IPS-20b (cell line): Measurements from ENCODE around the gene CLIC4.

Experiments used
- H3K27ac ChIP-seq: one replicate; pipeline ENCODE4 v1.5.1; 2013; ENCODE audit warnings: low read length
- H3K27me3 ChIP-seq: 2 replicates; pipeline ENCODE4 v1.6.1; 2013; ENCODE audit warnings: mild to moderate bottlenecking, low read length, inconsistent platforms; ENCODE audit not compliant: insufficient read depth
- H3K36me3 ChIP-seq: 2 replicates; pipeline ENCODE4 v1.6.1; 2013; ENCODE audit warnings: low read depth, mild to moderate bottlenecking, inconsistent platforms, low read length, moderate library complexity; ENCODE audit not compliant: insufficient read depth
- H3K4me1 ChIP-seq: 2 replicates; pipeline ENCODE4 v1.6.1; 2013; ENCODE audit warnings: mild to moderate bottlenecking, control low read depth, inconsistent platforms, low read length, moderate library complexity; ENCODE audit not compliant: insufficient read depth
- H3K4me3 ChIP-seq: 2 replicates; pipeline ENCODE4 v1.5.1; 2013; ENCODE audit warnings: mild to moderate bottlenecking, low read length, inconsistent platforms
- H3K9ac ChIP-seq: 2 replicates; pipeline ENCODE4 v1.6.1; 2013; ENCODE audit warnings: low read depth, mild to moderate bottlenecking, inconsistent platforms, low read length, moderate library complexity
- H3K9me3 ChIP-seq: 2 replicates; pipeline ENCODE4 v1.6.1; 2013; ENCODE audit warnings: mild to moderate bottlenecking, low read depth, low read length, inconsistent platforms; ENCODE audit not compliant: insufficient read depth

CLIC4 gene

DNA sequence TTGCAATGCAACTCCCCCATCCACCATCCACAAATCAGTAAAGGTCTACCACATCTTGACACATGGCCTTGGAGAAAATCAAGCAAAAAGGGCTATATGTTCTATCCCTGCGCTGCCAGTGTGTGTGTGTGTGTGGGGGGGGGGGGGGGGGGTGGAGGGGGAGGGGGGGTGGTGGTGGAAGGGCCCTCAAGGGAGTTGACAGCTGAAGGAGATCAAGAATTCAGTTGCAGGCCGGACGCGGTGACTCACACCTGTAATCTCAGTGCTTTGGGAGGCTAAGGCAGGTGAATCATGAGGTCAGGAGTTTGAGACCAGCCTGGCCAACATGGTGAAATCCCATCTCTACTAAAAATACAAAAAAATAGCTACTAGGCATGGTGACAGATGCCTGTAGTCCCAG lies 37.6 kb upstream of the CLIC4 start:
- Histone ChIP-seq H3K36me3 (no peaks in the 10 kb centered on the region), H3K27ac (no peak overlapping the region), H3K27me3 (no peaks in the 10 kb centered on the region), H3K4me1 (peaks cover 8% of the 10 kb centered on the region; the same call in 1 of the 2 replicates), H3K9ac (no peak overlapping the region), H3K9me3 (no peaks in the 10 kb centered on the region), H3K4me3 (no peak overlapping the region)

DNA sequence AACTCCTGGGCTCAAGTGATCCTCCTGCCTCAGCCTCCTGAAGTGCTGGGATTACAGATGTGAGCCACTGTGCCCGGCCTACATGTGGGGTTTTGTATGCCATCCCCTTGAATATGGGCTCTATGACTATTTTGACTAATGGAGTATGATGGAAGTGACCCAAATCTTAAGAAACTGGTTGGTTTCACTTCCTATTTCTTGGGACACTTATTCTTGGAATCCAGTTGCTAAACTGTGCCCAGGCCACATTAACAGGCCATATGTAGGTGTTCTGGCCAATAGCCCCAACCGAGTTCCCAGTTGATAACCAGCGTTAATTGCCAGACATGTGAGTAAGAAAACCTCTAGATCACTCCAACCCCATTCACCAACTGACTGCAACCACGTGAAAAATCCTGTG lies 36.3 kb upstream of the CLIC4 start:
- Histone ChIP-seq H3K9me3 (no peaks in the 10 kb centered on the region), H3K9ac (no peak overlapping the region), H3K36me3 (no peaks in the 10 kb centered on the region), H3K4me1 (peaks cover 8% of the 10 kb centered on the region; the same call in 1 of the 2 replicates), H3K27me3 (no peaks in the 10 kb centered on the region), H3K27ac (no peak overlapping the region), H3K4me3 (no peak overlapping the region)

DNA sequence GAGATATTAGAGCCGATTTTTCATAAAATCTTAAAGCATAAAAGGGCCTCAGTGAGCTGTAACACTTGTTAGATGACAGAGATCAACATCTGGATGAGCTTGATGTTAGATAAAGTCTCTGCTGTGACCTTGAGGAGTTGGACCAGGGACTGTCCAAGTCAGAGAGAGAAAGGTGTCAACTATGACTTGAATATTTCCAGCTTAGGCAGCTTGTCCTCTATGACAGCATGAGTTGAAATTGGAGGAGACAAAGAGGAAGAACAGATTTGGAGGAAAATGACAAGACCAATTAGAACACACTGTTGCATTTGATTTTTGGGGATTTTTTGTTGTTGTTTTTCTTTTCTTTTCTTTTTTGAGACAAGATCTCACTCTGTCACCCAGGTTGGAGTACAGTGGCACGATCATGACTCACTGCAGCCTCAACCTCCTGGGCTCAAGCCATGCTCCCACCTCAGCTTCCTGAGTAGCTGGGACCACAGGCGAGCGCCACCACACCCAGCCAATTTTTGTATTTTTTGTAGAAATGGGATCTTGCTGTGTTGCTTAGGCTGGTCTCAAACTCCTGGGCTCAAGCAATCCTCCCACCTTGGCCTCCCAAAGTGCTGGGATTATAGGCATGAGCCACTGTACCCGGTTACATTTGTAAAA lies 35.3 kb upstream of the CLIC4 start:
- no peak overlapping the region for H3K9ac ChIP-seq
- H3K4me3 ChIP-seq, result no peak overlapping the region
- H3K27ac ChIP-seq, result no peak overlapping the region
- H3K36me3 ChIP-seq, result no peaks in the 10 kb centered on the region
- H3K4me1 ChIP-seq, result peaks cover 6% of the 10 kb centered on the region; the same call in 1 of the 2 replicates
- no peaks in the 10 kb centered on the region for H3K27me3 ChIP-seq
- no peaks in the 10 kb centered on the region for H3K9me3 ChIP-seq

DNA sequence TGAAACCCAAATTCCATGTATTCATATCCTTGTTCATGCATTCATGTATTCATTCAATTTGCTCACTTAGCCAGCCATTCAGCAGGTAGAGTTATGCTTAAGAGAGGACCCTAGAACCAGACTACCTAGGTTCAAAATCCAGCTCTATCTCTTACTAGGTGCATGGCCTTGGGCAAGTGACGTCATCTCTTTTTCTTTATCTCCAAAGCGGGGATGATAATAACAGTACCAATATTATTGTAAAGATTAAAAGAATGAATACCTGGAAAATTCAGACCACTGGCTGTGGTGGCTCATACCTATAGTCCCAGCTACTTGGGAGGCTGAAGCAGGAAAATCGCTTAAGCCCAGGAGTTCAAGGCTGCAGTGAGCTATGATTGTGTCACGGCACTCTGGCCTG lies 33.9 kb upstream of the CLIC4 start:
- Histone ChIP-seq H3K4me3 (no peak overlapping the region), H3K27ac (no peak overlapping the region), H3K27me3 (no peaks in the 10 kb centered on the region), H3K36me3 (no peaks in the 10 kb centered on the region), H3K4me1 (no peaks in the 10 kb centered on the region), H3K9ac (no peak overlapping the region), H3K9me3 (no peaks in the 10 kb centered on the region)

DNA sequence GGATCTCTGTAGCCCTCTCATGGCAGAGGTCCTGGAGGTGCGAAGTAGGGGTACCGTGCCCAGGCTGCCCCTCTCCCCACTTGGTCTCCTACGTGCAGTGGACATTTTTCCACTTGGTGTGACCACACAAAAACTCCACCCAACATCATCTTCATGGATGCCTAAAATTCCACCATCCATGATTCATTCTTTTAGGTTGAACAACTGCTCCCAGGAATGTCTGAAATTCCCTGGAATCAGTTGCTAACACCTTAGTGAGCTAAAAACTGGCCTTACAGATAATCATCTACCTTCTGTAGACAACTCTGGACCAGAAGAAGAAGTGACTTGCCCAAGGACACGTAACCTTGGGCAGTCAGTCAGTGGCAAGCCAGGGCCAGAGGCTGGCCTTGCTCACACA lies 32.1 kb upstream of the CLIC4 start:
- H3K9ac ChIP-seq, result no peak overlapping the region
- H3K9me3 ChIP-seq, result no peaks in the 10 kb centered on the region
- H3K4me3 ChIP-seq, result no peak overlapping the region
- H3K4me1 ChIP-seq, result no peaks in the 10 kb centered on the region
- H3K36me3 ChIP-seq, result no peaks in the 10 kb centered on the region
- no peak overlapping the region for H3K27ac ChIP-seq
- no peaks in the 10 kb centered on the region for H3K27me3 ChIP-seq

DNA sequence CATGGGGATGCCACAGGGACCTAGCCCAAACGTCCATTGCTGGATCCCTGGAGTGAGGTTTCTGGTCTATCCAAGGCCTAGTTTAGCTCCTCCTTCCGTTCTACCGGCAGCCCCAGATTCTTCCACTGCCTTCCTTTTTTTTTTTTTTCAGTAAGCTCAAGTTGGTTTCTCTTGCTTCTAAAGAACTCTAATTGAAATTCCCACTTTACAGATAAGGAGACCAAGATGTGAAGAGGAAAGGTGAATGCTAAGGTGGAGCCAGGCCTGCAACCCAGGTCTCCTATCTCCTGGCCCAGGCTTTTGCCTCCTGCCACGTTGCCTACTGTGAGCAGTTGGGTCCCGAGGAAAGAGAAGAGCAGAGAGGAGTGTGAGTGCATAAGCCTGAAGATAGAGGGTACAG lies 31.5 kb upstream of the CLIC4 start:
- no peaks in the 10 kb centered on the region for H3K4me1 ChIP-seq

DNA sequence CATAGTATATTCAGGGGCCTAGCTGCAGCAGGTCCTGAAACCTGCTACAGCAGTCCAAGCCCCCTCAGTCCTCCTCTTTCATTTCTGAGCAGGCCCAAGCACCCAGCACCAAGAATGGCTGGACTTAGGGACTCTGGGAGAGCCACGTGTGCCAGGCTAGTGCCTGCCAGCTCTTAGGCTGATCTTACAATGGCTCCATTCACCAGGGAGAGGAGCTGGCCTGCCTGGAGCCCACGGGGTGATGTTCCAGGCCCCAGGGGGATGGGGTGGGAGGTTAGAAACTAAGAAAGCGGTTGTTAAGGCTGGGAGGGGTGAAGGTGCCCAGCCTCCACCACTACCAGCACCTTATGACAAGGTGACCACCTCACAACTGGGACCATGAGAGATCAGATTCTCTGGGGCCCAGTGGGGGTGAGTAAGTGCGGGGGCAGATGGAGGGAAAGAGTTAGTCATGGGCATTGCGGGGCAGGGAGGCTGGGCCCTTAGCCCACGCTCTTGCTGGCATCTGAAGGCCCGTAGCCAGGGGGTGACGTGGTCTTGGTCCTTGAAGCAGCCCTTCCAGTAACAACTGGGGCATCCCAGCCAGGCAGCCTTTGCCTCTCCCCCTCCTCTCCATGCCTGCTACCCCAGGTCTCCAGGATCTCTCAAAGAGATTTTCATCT lies 30.3 kb upstream of the CLIC4 start:
- Histone ChIP-seq H3K4me1 (no peaks in the 10 kb centered on the region), H3K27ac (no peak overlapping the region), H3K27me3 (no peaks in the 10 kb centered on the region), H3K9ac (no peak overlapping the region), H3K36me3 (no peaks in the 10 kb centered on the region), H3K9me3 (no peaks in the 10 kb centered on the region), H3K4me3 (no peak overlapping the region)

More for the DNA sequence above, 31.5 kb upstream of the CLIC4 start:
- no peak overlapping the region for H3K27ac ChIP-seq
- no peak overlapping the region for H3K4me3 ChIP-seq
- H3K9me3 ChIP-seq, result no peaks in the 10 kb centered on the region
- no peaks in the 10 kb centered on the region for H3K36me3 ChIP-seq
- no peak overlapping the region for H3K9ac ChIP-seq
- no peaks in the 10 kb centered on the region for H3K27me3 ChIP-seq

DNA sequence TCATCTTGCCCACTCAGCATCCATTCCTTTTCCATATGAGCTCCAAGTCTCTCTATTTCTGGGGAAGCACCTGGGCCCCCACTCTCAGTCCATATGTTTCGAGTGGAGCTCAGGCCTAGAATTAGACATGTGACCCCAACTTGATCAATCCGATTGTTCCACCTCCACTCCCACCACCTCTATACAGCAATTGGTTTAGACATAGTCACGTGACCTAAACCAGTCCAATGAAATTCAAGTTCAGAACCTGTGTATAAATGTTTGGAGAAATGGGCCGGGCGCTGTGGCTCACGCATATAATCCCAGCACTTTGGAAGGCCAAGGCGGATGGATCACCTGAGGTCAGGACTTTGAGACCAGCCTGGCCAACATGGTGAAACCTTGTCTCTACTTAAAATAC lies 29.6 kb upstream of the CLIC4 start:
- H3K27ac ChIP-seq, result no peak overlapping the region
- no peaks in the 10 kb centered on the region for H3K9me3 ChIP-seq
- H3K36me3 ChIP-seq, result no peaks in the 10 kb centered on the region
- no peaks in the 10 kb centered on the region for H3K27me3 ChIP-seq
- no peak overlapping the region for H3K9ac ChIP-seq
- H3K4me1 ChIP-seq, result no peaks in the 10 kb centered on the region
- no peak overlapping the region for H3K4me3 ChIP-seq

DNA sequence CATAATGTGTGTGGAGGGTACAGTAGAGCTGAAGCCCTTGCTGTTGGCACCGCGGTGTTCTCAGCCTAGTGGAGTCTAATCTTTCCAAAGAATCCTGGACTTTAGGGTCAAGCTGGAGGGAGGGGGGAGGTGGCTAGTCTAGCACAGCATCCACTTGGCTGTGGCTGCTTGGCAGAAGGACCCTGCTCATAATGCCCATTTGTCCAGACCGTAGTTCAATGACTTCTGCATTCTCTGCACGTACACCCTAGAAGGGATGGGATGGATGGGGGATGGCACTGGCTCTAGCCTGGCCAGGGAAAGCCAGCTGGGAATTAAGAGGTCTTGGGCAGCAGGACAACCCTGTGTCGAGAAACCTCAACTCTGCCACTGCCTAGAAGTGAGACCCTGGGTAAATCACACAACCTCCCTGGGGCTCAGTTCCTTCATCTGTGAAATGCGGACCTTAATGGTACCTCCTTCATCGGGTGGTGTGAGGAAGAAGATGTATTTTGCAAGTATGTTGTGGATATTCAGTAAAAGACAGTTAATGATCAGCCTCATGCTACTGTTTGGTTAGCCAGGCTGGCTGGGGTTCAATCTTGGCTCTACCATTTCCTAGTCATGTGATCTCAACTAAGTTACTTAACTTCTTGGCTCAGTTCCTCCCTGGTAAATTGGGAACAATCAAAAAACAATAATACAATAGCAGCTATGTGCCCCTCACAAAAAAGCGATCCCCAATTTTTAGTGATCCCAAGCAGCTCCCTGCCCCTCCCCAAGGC lies 27.2 kb upstream of the CLIC4 start:
- no peaks in the 10 kb centered on the region for H3K9me3 ChIP-seq
- H3K4me1 ChIP-seq, result no peaks in the 10 kb centered on the region
- no peak overlapping the region for H3K9ac ChIP-seq
- H3K36me3 ChIP-seq, result no peaks in the 10 kb centered on the region
- no peak overlapping the region for H3K27ac ChIP-seq
- no peaks in the 10 kb centered on the region for H3K27me3 ChIP-seq
- no peak overlapping the region for H3K4me3 ChIP-seq

DNA sequence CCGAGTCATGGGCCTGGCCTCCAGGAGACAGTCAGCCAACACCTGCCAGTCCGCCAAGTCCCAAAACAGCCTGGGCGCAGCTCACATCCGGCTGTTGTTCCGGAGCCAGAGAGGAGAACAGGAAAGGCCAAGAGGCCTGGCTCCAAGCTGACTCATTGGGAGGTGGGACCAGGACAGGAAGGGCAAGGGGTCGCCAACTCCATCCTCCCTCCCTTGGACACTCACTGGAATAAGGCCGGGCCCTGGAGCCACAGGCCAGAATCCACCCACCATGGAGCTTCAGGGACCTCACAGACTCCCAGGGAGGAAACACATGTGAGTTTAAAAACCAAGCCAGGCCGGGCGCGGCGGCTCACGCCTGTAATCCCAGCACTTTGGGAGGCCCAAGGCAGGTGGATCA lies 25.1 kb upstream of the CLIC4 start:
- H3K9me3 ChIP-seq, result no peaks in the 10 kb centered on the region
- H3K4me1 ChIP-seq, result peaks cover 11% of the 10 kb centered on the region; the same call in 1 of the 2 replicates
- H3K27me3 ChIP-seq, result no peaks in the 10 kb centered on the region
- no peaks in the 10 kb centered on the region for H3K36me3 ChIP-seq
- H3K27ac ChIP-seq, result no peak overlapping the region
- H3K4me3 ChIP-seq, result no peak overlapping the region
- no peak overlapping the region for H3K9ac ChIP-seq

DNA sequence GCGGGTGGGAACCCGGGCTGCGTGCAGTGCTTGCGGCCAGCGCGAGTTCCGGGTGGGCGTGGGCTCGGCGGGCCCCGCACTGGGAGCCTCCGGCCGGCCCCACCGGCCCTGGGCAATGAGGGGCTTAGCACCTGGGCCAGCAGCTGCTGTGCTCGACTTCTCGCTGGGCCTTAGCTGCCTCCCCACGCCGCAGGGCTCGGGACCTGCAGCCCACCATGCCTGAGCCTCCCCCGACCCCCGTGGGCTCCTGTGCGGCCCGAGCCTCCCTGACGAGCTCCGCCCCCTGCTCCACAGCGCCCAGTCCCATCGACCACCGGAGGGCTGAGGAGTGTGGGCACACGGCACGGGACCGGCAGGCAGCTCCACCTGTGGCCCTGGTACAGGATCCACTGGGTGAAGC lies 23.7 kb upstream of the CLIC4 start:
- H3K9me3 ChIP-seq, result no peaks in the 10 kb centered on the region
- no peak overlapping the region for H3K9ac ChIP-seq
- no peak overlapping the region for H3K27ac ChIP-seq
- no peaks in the 10 kb centered on the region for H3K27me3 ChIP-seq
- H3K4me1 ChIP-seq, result peaks cover 16% of the 10 kb centered on the region; the same call in 1 of the 2 replicates
- H3K4me3 ChIP-seq, result no peak overlapping the region
- H3K36me3 ChIP-seq, result no peaks in the 10 kb centered on the region
